A204.1 (cell line): Measurements from ENCODE around the gene FOXE1.

Experiments used
- FAIRE-seq: peaks from 2 replicates; lab custom pipeline; 2012; peaks lifted over from hg19 to GRCh38; lab: Jason Lieb, UNC

Gene FOXE1

GRCh38 chr9:97866848-97867247 lies 13.8 kb downstream of the FOXE1 start:
- FAIRE-seq = no peak

DNA sequence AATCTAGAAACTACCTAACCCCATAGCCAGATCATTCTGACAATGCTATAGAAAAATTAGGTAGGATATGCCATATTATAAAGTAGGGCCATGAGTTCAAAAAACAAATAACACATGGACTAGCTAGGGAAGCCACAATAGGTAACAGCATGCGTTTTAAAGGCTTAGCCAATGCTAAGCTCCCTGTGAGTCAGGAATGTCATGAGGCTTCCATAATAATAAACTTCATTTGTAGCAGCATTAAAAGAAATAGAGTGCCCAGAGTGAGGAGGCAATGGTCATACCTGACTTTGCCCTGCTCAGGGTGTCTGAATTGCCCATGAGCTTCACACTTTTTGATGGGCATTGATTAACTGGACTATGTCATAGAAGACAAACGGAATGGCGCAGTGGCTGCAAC lies 15.8 kb downstream of the FOXE1 start:
- no peak for FAIRE-seq

- FAIRE-seq = no peak
Measured at GRCh38 chr9:97873425-97873824, 20.4 kb downstream of the FOXE1 start.

GRCh38 chr9:97873882-97874281 lies 20.9 kb downstream of the FOXE1 start:
- no peak for FAIRE-seq

GRCh38 chr9:97874624-97875023 lies 21.6 kb downstream of the FOXE1 start:
- no peak for FAIRE-seq

DNA sequence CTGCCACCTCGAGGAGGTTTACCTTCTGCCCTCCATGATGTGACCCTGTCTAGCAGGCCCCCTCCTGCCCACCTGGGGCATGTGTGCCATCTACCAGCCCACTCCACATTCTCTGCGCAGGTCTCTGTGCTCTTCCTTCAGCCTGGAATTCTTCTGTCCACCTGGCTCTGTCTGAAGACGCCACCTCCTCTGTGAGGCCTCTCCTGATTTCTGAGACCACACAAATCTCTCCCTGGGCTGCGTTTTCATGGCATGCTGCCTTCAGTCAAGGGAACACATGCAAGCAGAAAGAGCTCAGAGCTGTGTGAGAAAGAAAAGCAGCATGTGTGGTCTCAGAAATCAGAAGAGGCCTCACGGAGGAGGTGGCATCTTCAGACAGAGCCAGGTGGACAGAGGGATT lies 22.1 kb downstream of the FOXE1 start:
- FAIRE-seq = no peak

DNA sequence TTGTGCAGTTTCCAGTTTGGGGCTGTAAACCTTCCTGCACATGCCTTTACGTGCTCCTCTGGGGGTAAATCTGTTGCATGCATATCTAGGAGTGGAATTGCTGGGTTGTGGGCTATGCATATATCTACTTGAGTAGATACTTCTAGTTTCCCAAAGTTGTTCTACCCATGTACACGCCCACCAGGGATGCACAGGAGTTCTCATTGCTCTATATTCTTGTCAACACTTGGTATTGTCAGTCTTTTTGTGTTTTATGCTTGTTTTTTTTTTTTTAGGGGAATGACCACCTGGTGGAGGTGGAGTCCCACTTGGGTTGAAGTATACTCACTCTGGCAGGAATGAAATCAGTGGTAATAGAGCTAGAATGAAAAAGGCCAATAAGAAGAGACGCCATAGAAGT lies 23.0 kb downstream of the FOXE1 start:
- no peak for FAIRE-seq

DNA sequence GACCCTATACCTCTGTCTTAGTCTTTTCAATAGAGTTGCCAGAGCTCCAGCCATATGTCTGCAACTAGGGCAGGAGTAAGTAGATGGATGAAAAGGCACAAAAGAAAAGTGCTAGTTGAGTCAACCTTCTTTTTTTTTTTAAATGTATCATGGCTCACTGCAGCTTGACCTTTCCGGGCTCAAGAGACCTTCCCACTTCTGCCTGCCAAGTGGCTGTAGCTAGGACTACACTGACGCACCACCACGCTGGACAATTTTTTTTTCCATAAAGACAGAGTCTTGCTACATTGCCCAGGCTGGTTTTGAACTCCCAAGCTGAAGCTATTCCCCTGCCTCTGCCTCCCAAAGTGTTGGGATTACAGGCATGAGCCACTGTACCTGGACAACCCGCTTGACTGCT lies 27.3 kb downstream of the FOXE1 start:
- no peak for FAIRE-seq

DNA sequence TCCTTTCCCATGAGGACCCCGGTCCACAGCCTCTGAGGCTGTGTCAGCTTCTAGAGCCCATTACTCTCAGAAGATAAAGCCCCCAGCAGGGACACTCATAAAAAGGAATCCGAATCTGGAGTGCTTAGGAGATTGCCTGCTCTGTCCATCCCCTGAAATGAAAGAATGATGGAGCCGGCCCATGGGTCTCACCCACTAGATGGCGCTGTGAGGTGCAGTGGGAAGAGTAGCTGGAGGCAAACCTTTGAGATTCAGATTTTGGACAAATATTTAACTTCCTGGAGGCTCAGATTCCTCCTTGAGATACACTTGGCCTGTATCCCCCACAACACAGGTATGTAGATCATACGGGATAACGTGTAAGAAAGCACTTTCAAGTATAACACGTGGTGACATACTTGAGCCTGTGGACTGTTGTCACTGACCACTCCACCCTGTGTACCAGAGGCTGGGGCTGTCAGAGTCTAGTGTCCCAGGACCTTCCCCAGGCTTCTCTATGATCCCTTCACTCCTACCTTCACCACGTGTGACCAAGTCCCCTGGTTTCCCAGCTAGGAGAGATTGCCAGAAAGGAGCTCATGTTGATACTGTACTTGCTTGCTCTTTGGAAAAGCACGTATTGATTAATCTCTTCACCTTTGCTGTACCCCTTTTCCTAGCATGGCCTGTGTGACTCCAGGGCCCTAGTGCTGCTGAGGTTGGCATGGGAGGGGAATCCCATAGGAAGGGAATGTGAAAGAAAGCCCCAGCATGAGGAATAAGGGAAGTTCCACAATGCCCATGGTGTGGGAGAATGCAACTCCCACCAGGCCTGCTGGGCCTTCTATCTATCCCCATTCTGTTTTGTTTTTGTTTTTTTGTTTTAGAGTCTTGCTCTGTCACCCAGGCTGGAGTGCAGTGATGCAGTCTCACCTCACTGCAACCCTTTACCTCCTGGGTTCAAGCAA lies 37.2 kb downstream of the FOXE1 start:
- no peak for FAIRE-seq

DNA sequence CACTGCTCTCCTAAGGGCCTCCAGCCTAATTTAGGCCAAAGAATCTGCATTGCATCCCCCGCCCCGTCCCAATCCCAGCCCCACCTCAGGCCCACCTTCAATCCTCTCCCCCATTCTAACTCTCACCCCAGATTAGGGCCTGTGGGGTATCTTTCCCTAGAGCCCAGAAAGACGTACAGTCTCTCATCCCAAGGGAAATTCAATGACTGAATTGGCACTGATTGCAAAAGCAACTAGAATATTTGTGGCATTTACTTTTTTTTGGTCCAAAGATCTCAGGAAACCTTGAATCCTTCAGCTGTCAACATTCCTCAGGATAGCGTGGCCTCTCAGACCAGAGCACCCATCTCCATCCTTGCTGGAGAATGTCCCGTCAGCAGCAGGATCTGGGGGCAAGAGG lies 38.7 kb downstream of the FOXE1 start:
- no peak for FAIRE-seq

DNA sequence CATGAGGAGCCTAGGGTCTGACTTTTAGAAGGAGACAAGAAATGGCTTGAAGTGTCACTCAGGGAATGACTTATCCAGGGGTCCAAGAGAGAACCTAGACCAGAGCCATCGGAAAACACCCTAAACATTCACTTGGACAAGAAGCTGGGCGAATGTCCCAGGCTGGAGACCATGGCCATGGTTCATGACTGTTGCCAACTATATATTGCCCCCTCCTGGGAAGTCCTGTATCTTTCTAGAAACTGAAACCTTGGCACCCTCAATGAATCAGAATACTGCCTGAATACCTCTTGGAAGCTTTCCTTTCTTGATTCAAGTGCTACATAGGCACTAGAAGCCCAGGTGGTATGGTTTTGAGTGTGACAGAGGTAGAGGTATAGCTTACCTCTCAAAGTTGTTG lies 39.4 kb downstream of the FOXE1 start:
- FAIRE-seq = no peak

DNA sequence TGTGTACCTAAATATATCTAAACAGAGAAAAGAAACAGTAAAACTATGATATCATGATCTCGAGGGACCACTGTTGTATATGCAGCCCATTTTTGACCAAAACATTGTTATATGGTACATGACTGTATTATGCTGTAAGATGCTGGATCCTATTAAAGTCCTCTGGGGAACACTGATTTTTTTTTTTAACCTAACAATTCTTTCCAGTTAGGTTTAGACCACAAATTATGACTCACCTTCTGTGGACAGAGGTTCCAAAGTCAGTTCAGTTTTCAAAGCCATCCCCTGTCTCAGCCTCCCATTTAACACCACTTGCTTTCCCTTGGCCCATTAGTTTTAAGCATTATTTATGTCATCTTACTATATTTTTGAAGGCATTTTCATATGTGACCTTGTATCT lies 42.2 kb downstream of the FOXE1 start:
- FAIRE-seq = no peak

DNA sequence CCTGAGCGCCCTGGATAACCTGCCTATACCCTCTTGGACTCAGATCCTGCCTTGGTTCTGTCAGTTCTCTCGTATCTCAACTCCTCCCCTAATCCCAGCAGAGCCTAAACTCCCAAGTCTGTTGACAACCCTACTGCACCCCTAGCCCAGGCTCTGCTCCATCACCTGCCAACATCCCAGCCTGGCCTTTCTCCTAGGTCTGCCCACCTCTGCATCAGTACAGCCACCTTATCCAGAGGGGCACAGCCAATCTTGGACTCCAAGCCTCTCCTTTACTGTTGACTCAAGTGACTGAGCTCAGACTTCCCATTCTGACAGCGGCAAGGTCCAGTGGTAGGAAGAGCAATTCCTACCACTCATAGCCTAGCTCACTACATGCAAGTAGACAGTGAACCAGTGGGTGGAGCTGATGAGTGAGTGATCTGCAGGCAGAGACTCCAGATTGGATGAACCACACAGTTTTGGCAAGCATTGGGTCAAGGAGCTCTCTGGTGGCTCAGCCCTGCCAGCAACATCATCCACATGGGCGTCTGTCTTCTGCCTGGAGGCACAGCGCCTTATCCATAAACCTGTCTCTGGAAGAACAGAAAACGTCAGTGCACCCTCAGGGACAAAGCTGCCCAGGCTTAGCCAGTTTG lies 42.8 kb downstream of the FOXE1 start:
- FAIRE-seq = no peak

DNA sequence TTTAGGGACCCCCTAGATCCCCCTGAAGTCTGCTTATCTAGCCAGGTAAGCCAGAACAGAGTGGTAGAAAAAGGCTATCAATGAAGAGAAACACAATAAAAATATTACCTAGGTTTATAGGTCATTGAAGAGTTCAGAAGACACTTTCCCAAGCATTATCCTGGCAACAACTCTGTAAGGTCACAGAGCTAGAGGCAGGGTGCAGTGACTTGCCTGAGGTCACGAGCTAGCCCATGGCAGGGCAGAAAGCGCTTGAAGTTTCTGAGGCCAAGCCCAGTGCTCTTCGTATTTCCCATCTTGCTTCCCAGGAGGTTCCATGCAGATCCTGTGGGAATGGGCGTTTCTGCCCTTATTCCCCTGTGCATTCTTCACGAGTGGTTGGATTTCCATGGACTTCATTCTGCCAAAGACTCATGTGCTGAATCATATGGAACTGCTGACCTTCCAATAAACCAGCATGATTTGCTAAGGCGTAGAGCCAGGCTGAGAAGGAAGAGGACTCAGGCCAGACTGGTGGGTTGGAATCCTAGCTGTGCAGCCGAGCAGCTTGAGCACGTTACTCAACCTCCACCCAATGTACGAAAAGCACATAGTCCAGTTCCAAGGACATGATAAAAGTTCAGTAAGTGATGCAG lies 47.2 kb downstream of the FOXE1 start:
- FAIRE-seq = no peak

GRCh38 chr9:97900738-97901565 lies 47.9 kb downstream of the FOXE1 start:
- FAIRE-seq = no peak

DNA sequence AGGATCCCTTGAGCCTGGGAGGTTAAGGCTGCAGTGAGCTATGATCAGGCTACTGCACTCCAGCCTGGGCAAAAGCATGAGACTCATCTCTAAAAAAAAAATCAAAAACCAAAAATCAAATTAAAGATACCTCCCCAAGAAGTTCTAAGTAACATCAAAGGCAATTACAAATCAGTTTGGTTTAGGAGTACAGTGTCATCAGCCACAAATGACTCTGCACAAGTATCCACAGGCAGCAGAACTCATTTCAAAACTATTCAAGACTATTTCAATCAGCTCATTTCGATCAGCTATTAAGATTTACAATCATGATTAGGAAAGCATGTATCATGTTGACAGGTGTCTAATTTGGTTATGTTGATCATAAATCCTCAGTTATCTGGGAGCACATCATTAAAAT lies 50.2 kb downstream of the FOXE1 start:
- no peak for FAIRE-seq

- no peak for FAIRE-seq
Measured at GRCh38 chr9:97904725-97905124, 51.7 kb downstream of the FOXE1 start.

DNA sequence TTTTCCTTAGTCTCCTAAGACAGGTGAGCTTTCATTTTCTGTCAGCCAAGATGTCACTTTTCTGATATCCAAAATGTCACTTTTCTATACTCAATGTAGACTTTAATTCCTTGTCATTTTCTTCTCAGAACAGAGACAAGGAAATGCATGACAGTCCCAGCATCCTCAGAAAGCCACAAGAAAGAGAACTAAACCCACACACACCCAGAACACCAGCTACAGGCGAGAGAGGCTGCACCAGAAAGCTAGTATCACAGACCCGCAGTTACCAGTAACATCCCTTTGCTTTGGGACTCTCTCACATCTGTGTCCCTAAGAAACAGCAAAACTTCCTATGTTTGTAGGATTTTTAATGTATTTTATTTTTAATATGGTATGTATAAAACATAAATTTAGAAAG lies 52.2 kb downstream of the FOXE1 start:
- FAIRE-seq = no peak
